SJCRH30 (cell line): Measurements from ENCODE around the gene MYL12B. TPM values are rescaled to one million over a fixed set of nuclear protein-coding genes. Genes with fewer than 3 reads are reported as not detected.
"Not testable (repeated sequence)": the region's sequence is repeated elsewhere in the genome, so short reads cannot be mapped to it uniquely, and the experiment has no call there.

Experiments
- DNase-seq, 2 experiments: peaks; one replicate each; pipeline ENCODE4 v3.0.0-alpha.2; 2015 to 2020
- H3K27ac ChIP-seq: fragments of 250-450 bp; sonication (Bioruptor Pico); 2 replicates; pipeline ENCODE4 v1.5.1; 2020; ENCODE audit warnings: mild to moderate bottlenecking, moderate library complexity
- H3K27me3 ChIP-seq: fragments of 250-450 bp; sonication (Bioruptor Pico); 2 replicates; pipeline ENCODE4 v1.5.1; 2020; ENCODE audit warnings: mild to moderate bottlenecking, moderate library complexity
- H3K36me3 ChIP-seq: fragments of 250-450 bp; sonication (Bioruptor Pico); 2 replicates; pipeline ENCODE4 v1.5.1; 2020; ENCODE audit warnings: mild to moderate bottlenecking, moderate library complexity
- H3K4me1 ChIP-seq: fragments of 250-450 bp; sonication (Bioruptor Pico); 2 replicates; pipeline ENCODE4 v1.5.1; 2020; ENCODE audit warnings: mild to moderate bottlenecking, moderate library complexity
- H3K4me3 ChIP-seq: fragments of 250-450 bp; sonication (Bioruptor Pico); 2 replicates; pipeline ENCODE4 v1.5.1; 2020; ENCODE audit warnings: mild to moderate bottlenecking, moderate library complexity
- H3K9me3 ChIP-seq: fragments of 250-450 bp; sonication (Bioruptor Pico); replicated peaks from 2 replicates; pipeline ENCODE4 v1.5.1; 2020; ENCODE audit warnings: mild to moderate bottlenecking, moderate library complexity
- total RNA-seq: library from RNA; depleted of rRNA; stranded (reverse); fragments of >200 nt; shearing (Covaris generic); gene quantifications from 2 replicates; pipeline ENCODE4 v1.2.3, GENCODE V29; 2014

MYL12B gene
- total RNA-seq, 1 experiment from 2014 or later, result 118 TPM

DNA sequence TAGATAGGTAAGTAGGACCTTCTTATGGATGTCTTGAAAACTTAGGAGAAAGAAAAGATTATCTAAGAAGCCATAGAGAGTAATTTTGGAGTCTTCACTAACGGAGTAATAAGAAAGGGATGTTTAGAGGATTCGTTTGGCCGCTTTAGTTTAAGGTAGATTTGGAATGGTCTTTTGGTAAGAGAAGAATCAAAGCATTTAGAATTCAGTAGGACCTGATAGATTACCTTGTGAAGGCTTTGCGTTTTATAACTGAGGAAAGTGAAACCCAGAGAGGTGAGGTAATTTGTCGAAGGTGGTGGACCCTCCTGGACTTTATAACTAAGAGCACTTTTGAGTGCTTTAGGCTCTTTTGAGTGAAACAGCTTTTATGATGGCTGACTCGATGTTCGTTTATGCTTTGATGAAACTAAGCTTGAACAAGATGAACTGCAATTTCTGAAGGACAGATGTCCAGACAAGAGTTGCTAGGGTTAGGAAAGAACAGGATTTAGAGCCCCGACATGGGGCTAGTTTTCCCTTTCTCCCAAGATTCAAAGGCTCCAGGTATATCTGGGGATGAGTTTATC, 1.3 kb downstream of the MYL12B start:
- H3K36me3 ChIP-seq, result peaks cover 5% of the 10 kb centered on the region; the same call in 1 of the 2 replicates
- no peaks in the 10 kb centered on the region for H3K4me1 ChIP-seq
- no peaks in the 10 kb centered on the region for H3K9me3 ChIP-seq
- peak overlapping the region; percentile 91 for H3K4me3 ChIP-seq
- no peak for DNase-seq
- H3K27ac ChIP-seq, result no peak overlapping the region; the same call in 1 of the 2 replicates
- H3K27me3 ChIP-seq, result no peaks in the 10 kb centered on the region

DNA sequence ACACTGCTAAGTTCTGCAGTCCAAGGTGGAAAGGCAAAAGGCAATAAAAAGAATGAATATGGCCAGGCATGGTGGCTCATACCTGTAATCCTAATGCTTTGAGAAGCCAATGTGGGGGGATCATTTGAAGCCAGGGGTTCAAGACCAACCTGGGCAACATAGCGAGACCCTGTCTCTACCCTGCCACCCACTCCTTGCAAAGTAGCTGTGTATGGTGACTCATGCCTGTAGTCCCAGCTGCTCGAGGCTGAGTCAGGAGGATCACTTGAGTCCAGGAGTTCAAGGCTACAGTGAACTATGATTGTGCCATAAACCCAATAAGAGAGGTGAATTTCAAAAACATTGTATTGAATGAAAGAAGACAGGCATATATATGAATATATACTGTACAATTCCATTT, 2.4 kb downstream of the MYL12B start:
- no peak for DNase-seq
- H3K27me3 ChIP-seq, result no peaks in the 10 kb centered on the region
- H3K27ac ChIP-seq, result no peak overlapping the region
- H3K36me3 ChIP-seq, result no peaks in the 10 kb centered on the region
- H3K4me3 ChIP-seq, result no peak overlapping the region
- H3K9me3 ChIP-seq, result no peaks in the 10 kb centered on the region
- H3K4me1 ChIP-seq, result no peaks in the 10 kb centered on the region

DNA sequence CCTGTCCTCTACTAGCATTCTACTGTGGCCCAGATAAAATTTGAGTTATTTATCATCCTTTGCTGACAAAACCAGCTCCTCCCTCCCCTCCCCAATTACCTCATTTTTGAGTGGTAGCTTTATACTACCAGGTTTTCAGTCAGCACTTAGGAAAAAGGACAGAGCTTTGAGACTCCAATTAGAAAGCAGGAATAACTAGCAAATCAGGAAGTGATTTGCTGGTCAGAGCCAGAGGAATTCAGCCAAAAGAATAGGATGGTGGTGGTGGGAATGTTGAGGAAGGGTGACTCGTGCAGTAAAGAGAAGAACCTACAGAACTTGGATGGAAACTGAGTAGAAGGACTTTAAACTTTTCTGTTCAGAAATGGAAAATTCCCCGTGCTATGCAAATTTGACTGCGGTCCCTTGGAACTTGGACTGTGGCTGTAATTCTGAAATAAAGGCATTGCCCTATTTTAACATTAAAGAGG, 3.7 kb downstream of the MYL12B start:
- Histone ChIP-seq H3K4me1 (no peaks in the 10 kb centered on the region), H3K36me3 (no peaks in the 10 kb centered on the region), H3K27ac (no peak overlapping the region), H3K4me3 (no peak overlapping the region), H3K27me3 (no peaks in the 10 kb centered on the region), H3K9me3 (no peaks in the 10 kb centered on the region)
- no peak for DNase-seq

DNA sequence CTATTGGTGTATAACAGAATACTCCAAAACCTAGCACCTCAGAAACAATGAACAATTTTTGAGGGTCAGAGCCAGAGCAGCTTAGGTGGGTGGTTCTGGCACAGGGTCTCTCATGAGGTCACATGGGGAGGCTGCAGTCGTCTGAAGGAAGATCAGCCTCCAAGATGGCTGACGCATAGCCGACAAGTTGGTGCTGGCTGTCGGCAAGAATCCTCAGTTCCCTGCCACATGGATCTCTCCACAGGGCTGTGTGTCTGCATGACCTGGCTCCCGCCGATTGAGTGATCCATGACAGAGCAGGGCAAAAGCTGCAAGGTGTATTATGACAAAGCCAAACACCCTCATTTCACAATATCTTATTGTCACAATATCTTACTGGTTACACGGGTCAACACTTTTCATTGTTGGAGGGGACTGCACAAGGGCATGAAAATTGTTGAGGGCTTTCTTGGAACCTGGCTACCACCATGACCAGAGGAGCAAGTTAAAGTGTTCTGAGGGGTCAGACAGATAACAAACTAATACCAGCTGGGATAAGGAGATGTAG, 4.2 kb downstream of the MYL12B start:
- H3K9me3 ChIP-seq, result no peaks in the 10 kb centered on the region
- H3K4me3 ChIP-seq, result no peak overlapping the region
- no peak overlapping the region for H3K27ac ChIP-seq
- no peak for DNase-seq
- H3K36me3 ChIP-seq, result no peaks in the 10 kb centered on the region
- no peaks in the 10 kb centered on the region for H3K4me1 ChIP-seq
- H3K27me3 ChIP-seq, result no peaks in the 10 kb centered on the region

DNA sequence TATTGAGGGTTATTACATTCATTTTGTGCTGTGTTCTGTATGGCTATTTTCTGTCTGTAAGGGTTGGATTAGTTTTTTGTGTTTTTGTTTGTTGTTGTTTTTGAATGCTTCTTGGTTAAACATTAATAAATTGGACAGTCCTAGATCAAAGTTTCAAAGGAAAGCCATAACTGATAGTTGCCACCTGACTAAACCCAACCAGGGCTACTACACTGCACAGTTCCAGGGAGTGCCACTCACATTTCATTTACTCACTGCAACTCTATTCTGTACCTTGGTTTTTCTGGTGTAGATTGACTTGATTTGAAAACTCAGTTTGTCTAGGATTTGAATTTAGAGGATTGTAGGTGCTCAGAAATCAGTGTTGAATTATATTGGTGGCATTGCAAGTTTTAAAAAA, 6.4 kb downstream of the MYL12B start:
- no peaks in the 10 kb centered on the region for H3K4me1 ChIP-seq
- H3K4me3 ChIP-seq, result no peak overlapping the region
- DNase-seq, result no peak
- no peaks in the 10 kb centered on the region for H3K27me3 ChIP-seq
- H3K27ac ChIP-seq, result no peak overlapping the region
- no peaks in the 10 kb centered on the region for H3K36me3 ChIP-seq
- H3K9me3 ChIP-seq, result no peaks in the 10 kb centered on the region

DNA sequence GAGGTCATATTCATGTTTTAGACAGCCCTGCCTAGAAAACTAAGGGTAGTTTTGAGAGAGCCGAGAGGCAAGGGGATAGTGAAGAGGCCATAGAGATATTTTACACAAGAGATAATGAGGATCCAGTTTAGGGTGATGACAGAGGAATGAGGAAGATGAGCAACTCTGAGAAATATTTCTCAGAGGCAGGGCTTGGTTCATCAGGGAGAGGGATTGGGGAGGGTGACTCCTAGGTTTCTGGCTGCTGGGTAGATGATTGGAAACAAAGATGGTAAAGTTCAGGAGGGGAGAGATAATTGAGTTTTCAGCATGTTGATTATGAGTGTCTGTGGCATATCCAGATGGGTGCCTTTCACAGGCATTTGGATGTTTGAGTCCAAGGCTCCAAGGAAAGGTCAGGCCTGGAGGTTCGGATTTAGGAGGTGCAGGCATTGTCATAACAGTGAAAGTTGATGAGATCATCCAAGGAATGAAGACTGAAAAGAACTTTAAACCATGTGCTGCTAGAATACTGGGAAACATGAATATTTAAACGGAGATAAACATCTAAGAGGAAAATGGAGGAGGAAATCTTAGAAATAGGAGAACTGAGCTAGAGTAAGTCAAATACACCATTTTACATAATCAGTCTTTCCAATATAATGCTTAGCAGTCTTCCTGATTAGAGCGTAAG, 7.4 kb downstream of the MYL12B start:
- no peak for DNase-seq
- Histone ChIP-seq H3K27ac (no peak overlapping the region), H3K9me3 (no peaks in the 10 kb centered on the region)

DNA sequence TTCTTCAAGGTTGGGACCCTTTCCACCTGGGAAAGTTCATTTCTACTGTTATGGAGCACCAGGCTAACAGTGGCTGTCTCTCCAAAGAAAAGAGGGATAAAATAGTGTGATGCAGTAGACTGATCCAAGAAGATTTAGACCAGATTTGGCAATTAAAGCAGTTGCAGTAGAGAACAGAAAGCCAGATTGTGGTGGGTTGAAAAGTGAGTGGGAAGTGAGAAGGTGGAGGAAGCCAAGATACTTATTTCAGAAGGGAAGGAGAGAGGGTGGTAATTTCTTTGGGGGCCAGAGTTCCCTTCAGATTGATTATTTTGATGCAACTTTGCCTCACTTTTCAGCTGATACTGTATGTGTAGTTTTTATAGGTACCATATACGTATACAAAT, 8.0 kb downstream of the MYL12B start:
- no peak overlapping the region for H3K4me3 ChIP-seq
- no peaks in the 10 kb centered on the region for H3K27me3 ChIP-seq
- H3K4me1 ChIP-seq, result no peaks in the 10 kb centered on the region
- H3K27ac ChIP-seq, result no peak overlapping the region
- no peak for DNase-seq
- no peaks in the 10 kb centered on the region for H3K9me3 ChIP-seq
- H3K36me3 ChIP-seq, result no peaks in the 10 kb centered on the region; the same call in none of the 2 replicates

More for the DNA sequence above, 7.4 kb downstream of the MYL12B start:
- Histone ChIP-seq H3K4me3 (no peak overlapping the region), H3K4me1 (no peaks in the 10 kb centered on the region), H3K36me3 (no peaks in the 10 kb centered on the region; the same call in 1 of the 2 replicates), H3K27me3 (no peaks in the 10 kb centered on the region)

DNA sequence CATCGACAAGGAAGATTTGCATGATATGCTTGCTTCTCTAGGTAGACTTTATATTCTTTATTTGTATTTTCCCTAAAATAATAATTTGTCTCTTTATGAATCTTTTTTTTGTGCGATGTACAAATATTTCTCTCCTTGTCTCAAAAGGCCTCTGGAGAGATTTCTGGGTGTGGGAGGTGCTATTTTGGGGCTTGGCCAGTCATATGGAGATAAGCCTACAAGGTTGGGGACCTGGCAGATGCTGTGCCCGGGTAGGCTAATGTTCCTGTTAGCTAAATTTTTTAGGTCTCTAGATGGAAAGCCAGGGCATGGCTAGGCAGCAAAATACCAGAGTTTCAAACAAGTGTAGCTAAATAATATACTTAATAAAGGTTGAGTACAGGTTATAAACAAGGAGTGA, 11.1 kb downstream of the MYL12B start:
- DNase-seq, result no peak
- no peak overlapping the region for H3K27ac ChIP-seq
- peaks cover 7% of the 10 kb centered on the region for H3K36me3 ChIP-seq
- H3K9me3 ChIP-seq, result no peaks in the 10 kb centered on the region
- no peaks in the 10 kb centered on the region for H3K27me3 ChIP-seq
- no peaks in the 10 kb centered on the region for H3K4me1 ChIP-seq
- H3K4me3 ChIP-seq, result no peak overlapping the region

DNA sequence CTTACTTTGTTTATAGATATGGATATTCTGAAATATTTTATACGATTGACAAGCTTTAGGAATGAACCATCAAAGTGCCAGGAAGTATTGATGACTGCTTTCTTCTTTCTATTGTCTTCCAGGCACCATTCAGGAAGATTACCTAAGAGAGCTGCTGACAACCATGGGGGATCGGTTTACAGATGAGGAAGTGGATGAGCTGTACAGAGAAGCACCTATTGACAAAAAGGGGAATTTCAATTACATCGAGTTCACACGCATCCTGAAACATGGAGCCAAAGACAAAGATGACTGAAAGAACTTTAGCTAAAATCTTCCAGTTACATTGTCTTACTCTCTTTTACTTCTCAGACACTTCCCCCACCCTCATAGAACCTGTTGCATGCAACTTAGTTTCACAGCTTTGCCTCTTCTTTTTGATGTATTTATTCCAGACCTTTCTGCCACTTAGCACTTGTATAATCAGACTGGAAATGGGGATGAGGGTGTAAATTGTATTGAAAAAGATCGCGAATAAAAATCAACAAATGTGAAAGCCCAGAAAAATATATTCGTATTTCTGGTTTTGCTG, 15.8 kb downstream of the MYL12B start:
- DNase-seq, H3K27ac ChIP-seq, H3K27me3 ChIP-seq, H3K36me3 ChIP-seq, H3K9me3 ChIP-seq, H3K4me3 ChIP-seq: not testable (repeated sequence)
- H3K4me1 ChIP-seq, result peaks cover 11% of the 10 kb centered on the region

DNA sequence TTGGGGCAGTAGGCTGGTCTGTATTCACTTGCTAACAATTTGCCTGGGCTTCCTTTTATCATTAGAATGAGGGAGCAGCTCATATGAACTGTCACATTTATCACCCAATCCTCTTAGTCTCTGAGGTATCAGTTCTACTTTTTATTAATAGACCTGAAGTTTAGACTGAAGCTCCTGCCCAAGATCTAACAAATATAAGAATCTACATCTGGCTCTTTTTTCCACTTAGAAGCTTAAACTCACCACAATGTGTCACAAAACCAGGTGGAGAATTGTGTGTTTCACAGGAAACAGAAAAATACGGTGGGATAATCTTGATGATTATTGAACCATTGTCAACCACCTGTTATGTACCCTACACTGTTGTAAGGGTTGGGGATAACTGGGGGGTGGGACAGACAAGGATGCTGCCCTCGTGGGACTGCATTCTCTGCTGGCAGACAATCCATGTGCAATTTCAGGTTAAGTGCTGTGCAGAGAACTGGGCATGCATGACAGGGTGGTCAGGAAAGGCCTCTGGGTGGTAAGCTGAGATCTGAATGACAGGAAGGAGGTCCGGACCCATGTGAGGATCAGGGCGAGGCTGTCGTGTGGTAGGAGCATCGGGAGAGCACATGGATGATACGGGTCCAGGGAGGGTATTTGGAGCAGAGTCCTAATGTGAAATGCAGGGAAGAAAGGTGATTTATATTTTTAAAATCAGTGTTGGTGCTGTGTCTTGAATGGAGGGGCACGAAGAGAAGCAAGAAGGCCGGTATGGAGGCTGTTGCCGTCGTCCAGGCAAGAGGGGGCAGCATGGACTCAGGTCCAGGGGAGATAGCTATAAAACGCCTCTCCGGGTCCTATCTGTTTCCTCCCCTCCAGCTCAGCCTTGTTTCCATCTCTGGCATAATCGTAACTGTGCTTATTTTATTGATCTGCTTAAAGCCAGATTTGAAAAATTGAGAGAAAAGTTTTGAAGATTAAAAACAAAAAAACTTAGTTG, 17.6 kb downstream of the MYL12B start:
- Histone ChIP-seq H3K4me3 (no peak overlapping the region), H3K9me3 (no peaks in the 10 kb centered on the region), H3K27me3 (no peaks in the 10 kb centered on the region), H3K36me3 (peaks cover 7% of the 10 kb centered on the region), H3K4me1 (peaks cover 20% of the 10 kb centered on the region), H3K27ac (no peak overlapping the region)
- no peak for DNase-seq

DNA sequence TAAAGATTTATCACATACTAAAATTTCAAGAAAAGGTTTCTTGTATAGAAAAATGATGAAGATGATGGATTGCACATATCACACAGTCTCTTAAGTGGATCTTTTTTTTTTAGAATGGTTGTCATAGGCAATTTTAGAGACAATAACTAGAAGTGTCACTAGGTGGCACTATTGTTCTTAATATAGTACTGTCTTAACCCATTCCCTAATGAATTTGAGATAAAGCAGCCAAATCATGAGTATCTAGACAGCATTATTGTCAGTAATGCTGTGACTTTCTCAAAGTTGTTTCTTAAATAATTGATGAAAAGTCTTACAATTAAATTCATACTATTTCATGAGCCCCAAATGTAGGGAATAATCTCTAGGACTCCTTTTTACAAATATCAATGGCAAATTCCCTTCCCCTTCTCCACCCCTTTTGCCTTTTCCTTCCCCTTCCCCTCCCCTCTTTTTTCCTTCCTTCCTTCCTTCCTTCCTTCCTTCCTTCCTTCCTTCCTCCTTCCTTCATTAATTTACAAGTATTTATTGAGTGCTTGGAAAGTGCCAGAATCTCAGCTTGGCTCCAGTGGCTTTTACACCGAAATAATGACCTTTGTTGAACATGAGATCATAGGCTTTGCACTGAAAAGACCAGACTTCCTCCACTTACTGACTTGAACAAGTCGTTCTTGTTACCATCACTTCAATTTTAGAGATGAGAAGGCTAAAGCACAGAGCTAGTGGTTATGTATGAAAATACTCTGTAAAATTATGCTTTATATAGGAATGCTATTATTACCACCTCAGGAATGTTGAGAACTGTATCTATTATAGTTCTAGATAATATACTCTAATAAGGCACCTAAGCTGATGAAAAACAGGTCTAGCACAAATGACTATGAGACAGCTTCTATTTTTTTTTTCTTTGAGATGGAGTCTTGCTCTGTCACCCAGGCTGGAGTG, 19.8 kb downstream of the MYL12B start:
- peak in 1 of 2 experiments; percentile 85 for DNase-seq
- 0 out of 2 replicates have a peak, but pooled peaks cover 2% of the 10 kb centered on the region for H3K36me3 ChIP-seq
- peak overlapping the region; percentile 54; the same call in 1 of the 2 replicates for H3K4me3 ChIP-seq
- no peaks in the 10 kb centered on the region for H3K9me3 ChIP-seq
- no peaks in the 10 kb centered on the region for H3K27me3 ChIP-seq
- peaks cover 20% of the 10 kb centered on the region for H3K4me1 ChIP-seq
- H3K27ac ChIP-seq, result peak overlapping the region; percentile 71

DNA sequence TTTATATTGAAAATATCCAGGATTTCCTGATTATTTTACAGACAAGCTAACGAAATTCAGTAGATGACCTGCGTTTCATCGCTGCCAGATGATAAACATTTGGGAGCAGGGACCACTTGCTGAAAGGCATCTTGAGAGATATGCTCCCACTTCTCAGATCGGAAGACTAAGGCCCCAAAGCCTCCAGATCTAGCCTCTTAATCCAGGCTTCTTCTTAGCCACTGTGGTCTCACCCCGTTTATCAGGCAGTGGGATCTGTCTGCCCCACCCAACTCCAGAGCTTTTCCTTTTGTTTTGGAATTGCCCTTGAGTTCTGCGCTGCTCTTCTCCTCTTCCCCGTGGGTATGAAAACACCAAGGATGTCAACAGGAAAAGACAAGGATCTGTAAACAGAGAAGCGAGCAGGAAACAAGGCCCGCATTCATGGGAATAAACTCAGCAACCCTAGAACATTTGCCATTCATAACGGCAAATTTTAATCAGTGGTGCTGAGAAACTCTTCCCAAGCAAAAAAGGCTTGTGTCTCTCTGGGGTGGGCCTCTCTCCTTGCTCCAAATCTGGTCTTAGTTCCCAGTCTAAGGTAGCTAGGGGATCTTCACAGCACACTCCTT, 21.4 kb downstream of the MYL12B start:
- no peaks in the 10 kb centered on the region for H3K9me3 ChIP-seq
- H3K36me3 ChIP-seq, result no peaks in the 10 kb centered on the region
- DNase-seq, result peak in 1 of 2 experiments; percentile 11
- peak overlapping the region; percentile 54 for H3K4me3 ChIP-seq
- no peaks in the 10 kb centered on the region for H3K27me3 ChIP-seq
- H3K4me1 ChIP-seq, result peaks cover 20% of the 10 kb centered on the region
- peak overlapping the region; percentile 71 for H3K27ac ChIP-seq

DNA sequence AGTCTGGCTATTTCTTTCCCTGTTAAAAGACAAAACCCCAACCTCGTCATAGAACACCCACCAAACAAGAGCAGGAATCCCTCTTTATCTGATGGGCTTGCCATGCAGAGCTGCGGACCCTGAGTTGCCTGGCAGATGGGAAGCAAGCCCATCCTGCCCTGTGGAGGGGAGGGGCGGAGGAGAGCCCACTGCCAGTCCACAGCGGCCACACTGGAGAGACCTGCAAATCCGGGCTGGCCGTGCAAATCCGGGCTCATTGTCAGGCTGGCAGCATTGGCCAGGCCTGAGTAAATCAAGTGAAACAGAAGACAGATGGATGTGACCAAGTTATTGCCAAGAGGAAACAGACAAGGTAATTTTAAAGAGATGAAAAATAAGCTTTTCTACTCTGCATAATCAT, 22.0 kb downstream of the MYL12B start:
- peak overlapping the region; percentile 71 for H3K27ac ChIP-seq
- peaks cover 20% of the 10 kb centered on the region for H3K4me1 ChIP-seq
- H3K9me3 ChIP-seq, result no peaks in the 10 kb centered on the region
- DNase-seq, result peak; percentile 51 to 68
- H3K4me3 ChIP-seq, result peak overlapping the region; percentile 54
- no peaks in the 10 kb centered on the region for H3K27me3 ChIP-seq
- H3K36me3 ChIP-seq, result no peaks in the 10 kb centered on the region
